Choroid plexus epithelial cell (primary cell): ENCODE results near the gene COL19A1.

Source experiments
- DNase-seq: peaks from one replicate; pipeline ENCODE4 v3.0.0-alpha.2; 2010; ENCODE audit warnings: low read depth
- H3K4me3 ChIP-seq: 2 replicates; pipeline ENCODE4 v1.5.1; 2011; ENCODE audit warnings: low read depth, mild to moderate bottlenecking, control low read depth, low read length, moderate library complexity
- CTCF ChIP-seq: conservative IDR thresholded peaks from 2 replicates; pipeline ENCODE4 v1.5.1; 2011; ENCODE audit warnings: low read depth, mild to moderate bottlenecking, control low read depth, inconsistent platforms, low read length, moderate library complexity

The COL19A1 gene

GRCh38 chr6:70060680-70061079 is 194.3 kb downstream of the COL19A1 start:
- no peak for DNase-seq
- H3K4me3 ChIP-seq = no peak overlapping the region
- TF ChIP-seq CTCF = no peak

GRCh38 chr6:70061546-70061945 is 195.2 kb downstream of the COL19A1 start:
- no peak overlapping the region for H3K4me3 ChIP-seq
- TF ChIP-seq CTCF = no peak
- no peak for DNase-seq

- no peak for TF ChIP-seq CTCF
- H3K4me3 ChIP-seq = no peak overlapping the region
- DNase-seq = no peak
These were observed 195.7 kb downstream of the COL19A1 start for GRCh38 chr6:70062010-70062409.

- DNase-seq = no peak
- TF ChIP-seq CTCF = no peak
- no peak overlapping the region for H3K4me3 ChIP-seq
These were observed 206.3 kb downstream of the COL19A1 start for GRCh38 chr6:70072540-70073179.

- H3K4me3 ChIP-seq = no peak overlapping the region
- no peak for DNase-seq
- no peak for TF ChIP-seq CTCF
These were observed 207.3 kb downstream of the COL19A1 start for GRCh38 chr6:70073637-70074036.

GRCh38 chr6:70079241-70079640 is 212.9 kb downstream of the COL19A1 start:
- no peak for TF ChIP-seq CTCF
- H3K4me3 ChIP-seq = no peak overlapping the region

GRCh38 chr6:70080443-70081070 is 214.2 kb downstream of the COL19A1 start:
- peak; percentile 13 for DNase-seq
- TF ChIP-seq CTCF = no peak
- H3K4me3 ChIP-seq = no peak overlapping the region

More at GRCh38 chr6:70079241-70079640, 212.9 kb downstream of the COL19A1 start:
- DNase-seq = no peak
